ENCODE measurements around the gene TOLLIP. TPM values are rescaled to one million over a fixed set of nuclear protein-coding genes. Genes with fewer than 3 reads are reported as not detected.

The TOLLIP gene
- total and polyA plus RNA-seq, 10 donors, result 16.1 to 67.4 (median 46.2) TPM

- intact Hi-C loops (cut with DNase I; ENCODE audit: low total_unique reads), result no loop called here
- WGBS, 5 donors, result 80 to 91% (median 85%) methylated on average over 11 to 12 of the region's 12 CpGs
- no peak for DNase-seq
Measured at GRCh38 chr11:1340111-1340510, 30.7 kb upstream of the TOLLIP start.

GRCh38 chr11:1339066-1339675, 29.7 kb upstream of the TOLLIP start:
- Histone ChIP-seq H3K9me3 (peaks cover 0 to 26% (median 19%) of the 10 kb centered on the region in 8 donors), H3K36me3 (no peaks in the 10 kb centered on the region)
- 71 to 78% (median 73%) methylated on average over 15 of the region's 15 CpGs for WGBS, 5 donors

More at GRCh38 chr11:1340111-1340510, 30.7 kb upstream of the TOLLIP start:
- TF ChIP-seq POLR2A (IDR thresholded peaks at IDR 0.05), result no peak
- TF ChIP-seq CTCF (IDR thresholded peaks at IDR 0.05 in 8 of 11, conservative IDR thresholded peaks at IDR 0.05 in 3 of 11), result no peak
- no peak for TF ChIP-seq POLR2AphosphoS5 (IDR thresholded peaks at IDR 0.05)
- Histone ChIP-seq H3K27me3 (replicated peaks in 1 of 7) (peaks cover 0 to 4% (median 0%) of the 10 kb centered on the region in 7 donors), H3K9me3 (peaks cover 0 to 26% (median 19%) of the 10 kb centered on the region in 8 donors), H3K36me3 (no peaks in the 10 kb centered on the region), H3K4me1 (peaks cover 10 to 29% (median 14%) of the 10 kb centered on the region in 6 donors), H3K4me3 (no peak overlapping the region), H3K27ac (no peak overlapping the region)

GRCh38 chr11:1338201-1339065, 29.0 kb upstream of the TOLLIP start:
- intact Hi-C loops (cut with DNase I; ENCODE audit: low total_unique reads), result no loop called here
- Histone ChIP-seq H3K27me3 (replicated peaks in 1 of 7) (peaks cover 0 to 4% (median 0%) of the 10 kb centered on the region in 7 donors), H3K4me1 (peaks cover 11 to 33% (median 17%) of the 10 kb centered on the region in 6 donors), H3K36me3 (no peaks in the 10 kb centered on the region), H3K9me3 (peaks cover 0 to 26% (median 19%) of the 10 kb centered on the region in 8 donors), H3K4me3 (no peak overlapping the region), H3K27ac (peak overlapping the region in 2 of 8 donors; percentile 29 to 77)
- WGBS, 5 donors, result 74 to 83% (median 79%) methylated on average over 30 to 33 of the region's 33 CpGs
- DNase-seq, result no peak
- TF ChIP-seq POLR2AphosphoS5 (IDR thresholded peaks at IDR 0.05), result no peak
- no peak for TF ChIP-seq POLR2A (IDR thresholded peaks at IDR 0.05)
- TF ChIP-seq CTCF (IDR thresholded peaks at IDR 0.05 in 8 of 11, conservative IDR thresholded peaks at IDR 0.05 in 3 of 11), result no peak

More at GRCh38 chr11:1339066-1339675, 29.7 kb upstream of the TOLLIP start:
- DNase-seq, result no peak
- H3K4me1 ChIP-seq, result peaks cover 11 to 33% (median 17%) of the 10 kb centered on the region in 6 donors
- H3K27me3 ChIP-seq (replicated peaks in 1 of 7), result peaks cover 0 to 4% (median 0%) of the 10 kb centered on the region in 7 donors
- no peak overlapping the region for H3K4me3 ChIP-seq
- intact Hi-C loops (cut with DNase I; ENCODE audit: low total_unique reads), result no loop called here
- peak overlapping the region in 2 of 8 donors; percentile 29 to 77 for H3K27ac ChIP-seq
- TF ChIP-seq CTCF (IDR thresholded peaks at IDR 0.05 in 8 of 11, conservative IDR thresholded peaks at IDR 0.05 in 3 of 11) (no peak), POLR2AphosphoS5 (IDR thresholded peaks at IDR 0.05) (no peak), POLR2A (IDR thresholded peaks at IDR 0.05) (no peak)

- no peak for DNase-seq
- Histone ChIP-seq H3K27ac (peak overlapping the region in 6 of 8 donors; percentile 54 to 90 (median 76)), H3K27me3 (replicated peaks in 1 of 7) (peaks cover 0 to 4% (median 0%) of the 10 kb centered on the region in 7 donors)
Measured at GRCh38 chr11:1337647-1338007, 28.2 kb upstream of the TOLLIP start.

More at GRCh38 chr11:1337647-1338007, 28.2 kb upstream of the TOLLIP start:
- WGBS, 5 donors, result 55 to 72% (median 63%) methylated on average over 14 to 25 of the region's 25 CpGs
- Histone ChIP-seq H3K36me3 (no peaks in the 10 kb centered on the region), H3K4me3 (no peak overlapping the region), H3K4me1 (peaks cover 11 to 33% (median 17%) of the 10 kb centered on the region in 6 donors), H3K9me3 (peaks cover 0 to 26% (median 19%) of the 10 kb centered on the region in 8 donors)
- intact Hi-C loops (cut with DNase I; ENCODE audit: low total_unique reads), result no loop called here
- TF ChIP-seq CTCF (IDR thresholded peaks at IDR 0.05 in 8 of 11, conservative IDR thresholded peaks at IDR 0.05 in 3 of 11) (no peak), POLR2A (IDR thresholded peaks at IDR 0.05) (no peak), POLR2AphosphoS5 (IDR thresholded peaks at IDR 0.05) (no peak)
